NCI-H345 treated with DMSO at 0.1 percent for 48 hours (cell line): Measurements from ENCODE around the gene ANKUB1.

Source experiments
- DNase-seq: peaks from one replicate; lab custom pipeline; 2025; ENCODE audit not compliant: unreplicated experiment; lab: John Stamatoyannopoulos, UW

The ANKUB1 gene

DNA sequence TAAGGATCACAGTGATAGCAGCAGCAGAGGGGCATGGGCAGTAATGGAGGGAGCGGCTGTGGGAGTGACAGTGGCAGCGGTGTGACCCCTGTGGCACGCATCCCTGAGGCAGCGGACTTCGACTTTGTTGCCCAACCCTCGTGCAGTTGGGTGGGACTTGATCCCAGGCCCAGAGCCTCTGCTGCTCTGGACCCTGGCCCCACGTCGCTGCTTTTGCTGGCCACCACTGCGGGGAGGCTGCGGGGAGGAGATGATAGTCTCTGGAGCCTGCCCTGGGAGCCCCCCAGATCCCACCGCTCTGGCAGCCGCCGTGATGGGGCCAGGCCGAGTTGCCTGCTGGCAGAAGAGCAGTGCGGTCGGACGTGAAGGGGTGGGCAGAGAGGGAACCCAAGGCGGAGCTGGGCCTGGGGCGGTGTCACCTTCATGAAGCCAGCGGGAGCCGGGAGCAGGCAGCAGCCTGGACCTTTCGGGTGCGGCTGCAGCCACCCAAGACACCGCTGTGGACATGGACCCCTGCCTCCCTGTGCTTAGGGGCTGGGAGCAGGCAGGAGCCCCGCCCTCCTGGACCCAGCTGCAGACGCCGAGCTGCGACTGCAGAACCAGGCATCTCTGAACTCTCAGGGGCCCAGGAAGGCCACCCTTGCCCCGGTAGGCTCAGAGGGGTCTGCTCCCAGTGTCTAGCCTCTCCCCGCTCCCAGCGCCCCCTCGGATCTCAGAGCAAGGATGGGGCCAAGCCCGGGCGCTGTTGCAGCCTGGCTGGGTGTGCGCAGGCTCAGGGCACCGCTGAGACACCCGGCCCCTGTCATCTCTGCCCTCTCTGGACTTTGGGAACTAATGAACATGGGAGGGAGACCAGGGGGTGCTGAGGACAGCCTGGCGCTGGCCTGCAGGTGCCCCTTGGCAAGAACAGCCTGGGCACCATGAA lies 78.4 kb downstream of the ANKUB1 start:
- no peak for DNase-seq
